HCT116 (cell line): Measurements from ENCODE around the gene TRNP1. TPM values are rescaled to one million over a fixed set of nuclear protein-coding genes. Genes with fewer than 3 reads are reported as not detected.
"Not testable (repeated sequence)": the region's sequence is repeated elsewhere in the genome, so short reads cannot be mapped to it uniquely, and the experiment has no call there.

Experiments used
- ATAC-seq: fragments of 200-7000 bp; cut with Tn5 transposase; 2 replicates; pipeline ENCODE4 v1.9.1; 2020; ENCODE audit warnings: mild to moderate bottlenecking, moderate library complexity
- BruUV-seq: library from RNA; stranded (reverse); fragments of 400-500 nt; replicated peaks from 2 replicates; lab custom pipeline; 2021; lab: Mats Ljungman, UMichigan
- CTCF ChIA-PET: fragments of 300-600 bp; sonication (Branson Sonifier 250); formaldehyde crosslinking; loops from one replicate; lab custom pipeline; 2021; ENCODE audit warnings: antibody characterized with exemption; lab: Charles Lee
- POLR2A ChIA-PET: fragments of 300-600, 350-600 bp; sonication (Branson Sonifier 250); formaldehyde crosslinking; loops from one replicate; lab custom pipeline; 2021; ENCODE audit warnings: antibody characterized with exemption; lab: Charles Lee
- RAD21 ChIA-PET, 2 experiments: fragments of 300-600 bp; sonication (Branson Sonifier 250); formaldehyde crosslinking; loops; one replicate each; lab custom pipeline; 2023; ENCODE audit warnings: low total read pairs in 2 of 2; ENCODE audit not compliant: uncharacterized antibody in 2 of 2, unreplicated experiment in 2 of 2, low non-redundant PET in 1 of 2; lab: Charles Lee
- DNase-seq: peaks from one replicate; pipeline ENCODE4 v3.0.0-alpha.2; 2010; ENCODE audit warnings: low read depth, low spot score
- H2AFZ ChIP-seq: fragments of 200-600 bp; shearing (Covaris generic), sonication (generic); 2 replicates; pipeline ENCODE4 v1.6.1; 2017; ENCODE audit warnings: low read depth, mixed run types, mixed read lengths, antibody characterized with exemption, low read length; ENCODE audit not compliant: poor library complexity, severe bottlenecking
- H3K27ac ChIP-seq: 2 replicates; pipeline ENCODE4 v1.5.1; 2012; ENCODE audit warnings: low read depth, low read length
- H3K27me3 ChIP-seq: fragments of 200-600 bp; sonication (generic); 2 replicates; pipeline ENCODE4 v1.6.1; 2016; ENCODE audit warnings: mixed run types, low read length, mixed read lengths; ENCODE audit not compliant: insufficient read depth
- H3K36me3 ChIP-seq, 2 experiments: fragments of 200-500 bp in 1 of 2; fragments of 200-600 bp in 1 of 2; sonication (Bioruptor generic) in 1 of 2; sonication (generic) in 1 of 2; 2 replicates each; pipeline versions ENCODE4 v1.5.1 to v1.6.1; 2014 to 2016; ENCODE audit warnings: low read length in 2 of 2, inconsistent platforms in 1 of 2, mixed read lengths in 1 of 2, mixed run types in 1 of 2; ENCODE audit not compliant: insufficient read depth in 2 of 2, control insufficient read depth in 1 of 2
- H3K4me1 ChIP-seq, 2 experiments: fragments of 200-600 bp in 1 of 2; sonication (generic) in 1 of 2; 2 replicates each; pipeline versions ENCODE4 v1.5.1 to v1.6.1; 2012 to 2017; ENCODE audit warnings: low read length in 2 of 2, inconsistent platforms in 1 of 2, mild to moderate bottlenecking in 1 of 2, mixed read lengths in 1 of 2, mixed run types in 1 of 2, moderate library complexity in 1 of 2; ENCODE audit not compliant: insufficient read depth in 2 of 2, control insufficient read depth in 1 of 2
- H3K4me2 ChIP-seq: fragments of 200-600 bp; sonication (generic); 2 replicates; pipeline ENCODE4 v1.6.1; 2017; ENCODE audit warnings: mixed run types, low read length, mixed read lengths
- H3K4me3 ChIP-seq, 2 experiments: fragments of 200-600 bp in 1 of 2; sonication (generic) in 1 of 2; replicated peaks in 1 of 2; 2 replicates each; pipeline ENCODE4 v1.5.1; 2011 to 2016; ENCODE audit warnings: low read length in 2 of 2, control low read depth in 1 of 2, low read depth in 1 of 2, mild to moderate bottlenecking in 1 of 2, mixed read lengths in 1 of 2, mixed run types in 1 of 2
- H3K79me2 ChIP-seq: fragments of 200-600 bp; sonication (generic); 2 replicates; pipeline ENCODE4 v1.6.1; 2017; ENCODE audit warnings: mild to moderate bottlenecking, mixed run types, low read length, moderate library complexity, mixed read lengths; ENCODE audit not compliant: insufficient read depth
- H3K9ac ChIP-seq: fragments of 200-600 bp; sonication (generic); 2 replicates; pipeline ENCODE4 v1.6.1; 2016; ENCODE audit warnings: low read length, mixed read lengths
- H3K9me2 ChIP-seq: fragments of 200-600 bp; sonication (generic), shearing (Covaris generic); 2 replicates; pipeline ENCODE4 v1.6.1; 2017; ENCODE audit warnings: mixed run types, mild to moderate bottlenecking, moderate library complexity; ENCODE audit not compliant: insufficient read depth
- H3K9me3 ChIP-seq, 2 experiments: fragments of 200-500 bp in 1 of 2; fragments of 200-600 bp in 1 of 2; sonication (Bioruptor generic) in 1 of 2; sonication (generic) in 1 of 2; 2 replicates each; pipeline ENCODE4 v1.6.1; 2014 to 2017; ENCODE audit warnings: low read length in 2 of 2, mixed read lengths in 2 of 2, inconsistent platforms in 1 of 2, low read depth in 1 of 2, mild to moderate bottlenecking in 1 of 2, mixed run types in 1 of 2, moderate library complexity in 1 of 2; ENCODE audit not compliant: control insufficient read depth in 1 of 2, insufficient read depth in 1 of 2
- H4K20me1 ChIP-seq: fragments of 200-600 bp; sonication (generic), shearing (Covaris generic); 2 replicates; pipeline ENCODE4 v1.6.1; 2017; ENCODE audit warnings: mixed run types, mild to moderate bottlenecking, moderate library complexity; ENCODE audit not compliant: insufficient read depth
- EGR1 ChIP-seq: IDR thresholded peaks from 2 replicates; pipeline ENCODE4 v1.6.1; 2012; ENCODE audit warnings: low read depth
- ELF1 ChIP-seq: IDR thresholded peaks from 2 replicates; pipeline ENCODE4 v1.6.1; 2012; ENCODE audit warnings: low read depth, borderline replicate concordance
- EZH2phosphoT487 ChIP-seq: fragments of 200-600 bp; IDR thresholded peaks from 2 replicates; pipeline ENCODE4 v1.6.1; 2018; ENCODE audit warnings: antibody characterized with exemption, borderline replicate concordance
- JUND ChIP-seq: IDR thresholded peaks from 2 replicates; pipeline ENCODE4 v1.6.1; 2012
- MAX ChIP-seq: IDR thresholded peaks from 2 replicates; pipeline ENCODE4 v1.6.1; 2012
- POLR2AphosphoS5 ChIP-seq: IDR thresholded peaks from 2 replicates; pipeline ENCODE4 v1.6.1; 2011; ENCODE audit warnings: mild to moderate bottlenecking, low read depth, low read length, moderate library complexity
- RAD21 ChIP-seq: IDR thresholded peaks from 2 replicates; pipeline ENCODE4 v1.6.1; 2012; ENCODE audit warnings: low read depth, mild to moderate bottlenecking
- SP1 ChIP-seq: IDR thresholded peaks from 2 replicates; pipeline ENCODE4 v1.6.1; 2012; ENCODE audit warnings: low read depth
- SRF ChIP-seq: IDR thresholded peaks from 2 replicates; pipeline ENCODE4 v1.6.1; 2012; ENCODE audit warnings: low read depth
- YY1 ChIP-seq: IDR thresholded peaks from 2 replicates; pipeline ENCODE4 v1.6.1; 2011; ENCODE audit warnings: low read length, low read depth, moderate library complexity, mild to moderate bottlenecking; ENCODE audit not compliant: insufficient replicate concordance; ENCODE audit errors: extremely low read depth
- ZFX ChIP-seq: fragments of 450-650 bp; IDR thresholded peaks from 2 replicates; pipeline ENCODE4 v1.6.1; 2017
- ZNF274 ChIP-seq: fragments of 200-500 bp; sonication (Bioruptor generic); IDR thresholded peaks from 2 replicates; pipeline ENCODE4 v1.6.1; 2014; ENCODE audit warnings: mild to moderate bottlenecking, low read depth, low read length, inconsistent platforms
- intact Hi-C: fragments of 100-400 bp; cut with micrococcal nuclease; formaldehyde crosslinking; loops from 2 replicates; pipeline ENCODE4 v1.10.0; 2022
- total RNA-seq: library from RNA; stranded (reverse); gene quantifications from one replicate; pipeline ENCODE4 v1.2.1, GENCODE V29; 2021; ENCODE audit not compliant: unreplicated experiment
- TF ChIP-seq, protein P1 (sequence below): IDR thresholded peaks from 2 replicates; pipeline ENCODE4 v1.6.1; 2012

Gene TRNP1
- total RNA-seq, 1 experiment from 2014 or later, result 76.9 TPM

DNA sequence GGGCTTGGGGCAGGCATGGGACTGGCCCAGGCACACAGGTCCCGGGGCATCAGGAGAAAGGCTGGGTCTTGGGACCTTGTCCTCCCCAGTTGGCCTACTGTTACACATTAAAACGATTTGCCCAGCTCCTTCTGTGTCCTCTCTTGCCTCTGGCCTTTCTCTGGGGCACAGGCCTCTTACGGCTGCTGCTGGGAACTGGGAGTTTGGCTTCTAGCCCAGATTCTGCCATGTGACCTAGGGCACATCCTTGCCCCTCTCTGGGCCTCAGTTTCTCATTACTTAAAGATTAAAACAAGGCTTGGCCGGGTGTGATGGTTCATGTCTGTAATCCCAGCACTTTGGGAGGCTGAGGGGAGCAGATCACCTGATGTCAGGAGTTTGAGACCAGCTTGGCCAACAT is 47.2 kb upstream of the TRNP1 start:
- peaks cover 13% of the 10 kb centered on the region; the same call in 1 of the 2 replicates for H3K79me2 ChIP-seq
- BruUV-seq, result no TSS peak
- H3K4me1 ChIP-seq, result peaks cover 9 to 20% of the 10 kb centered on the region in 2 experiments
- ATAC-seq (no peak), DNase-seq (no peak)
- POLR2A ChIA-PET, result no interaction called here
- CTCF ChIA-PET, result no interaction called here
- intact Hi-C loops, result no loop called here
- no peak overlapping the region for H2AFZ ChIP-seq
- no peaks in the 10 kb centered on the region for H3K9me2 ChIP-seq
- no peak overlapping the region for H3K27ac ChIP-seq
- H3K4me3 ChIP-seq, result no peak overlapping the region
- H3K9ac ChIP-seq, result no peak overlapping the region
- H3K36me3 ChIP-seq, result peaks cover 37 to 46% of the 10 kb centered on the region in 2 experiments; a peak in 3 of 4 replicates
- RAD21 ChIA-PET, result no interaction called here
- H3K27me3 ChIP-seq, result no peaks in the 10 kb centered on the region
- TF ChIP-seq YY1 (no peak), ELF1 (no peak), POLR2AphosphoS5 (no peak), MAX (no peak), RAD21 (no peak), EZH2phosphoT487 (no peak), JUND (no peak), ZFX (no peak), SRF (no peak), ZNF274 (no peak), SP1 (no peak), EGR1 (no peak)
- TF ChIP-seq, protein P1, sequence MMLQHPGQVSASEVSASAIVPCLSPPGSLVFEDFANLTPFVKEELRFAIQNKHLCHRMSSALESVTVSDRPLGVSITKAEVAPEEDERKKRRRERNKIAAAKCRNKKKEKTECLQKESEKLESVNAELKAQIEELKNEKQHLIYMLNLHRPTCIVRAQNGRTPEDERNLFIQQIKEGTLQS, result no peak
- H3K4me2 ChIP-seq, result no peak overlapping the region
- H3K9me3 ChIP-seq, result no peaks in the 10 kb centered on the region
- H4K20me1 ChIP-seq, result no peaks in the 10 kb centered on the region

- H3K4me3 ChIP-seq, intact Hi-C loops, POLR2A ChIA-PET, H3K79me2 ChIP-seq, H4K20me1 ChIP-seq, DNase-seq, RAD21 ChIA-PET, H3K27me3 ChIP-seq, H3K9me2 ChIP-seq, H3K4me2 ChIP-seq, H3K9me3 ChIP-seq, H3K9ac ChIP-seq, H2AFZ ChIP-seq, BruUV-seq, ATAC-seq, CTCF ChIA-PET, H3K27ac ChIP-seq: not testable (repeated sequence)
- Histone ChIP-seq H3K36me3 (peaks cover 24 to 36% of the 10 kb centered on the region in 2 experiments; a peak in 3 of 4 replicates), H3K4me1 (peaks cover 9 to 20% of the 10 kb centered on the region in 2 experiments)
Measured at GRCh38 chr1:26948725-26949057, 44.8 kb upstream of the TRNP1 start.
